Ishikawa (cell line): ENCODE data around the gene DDX39A.

Source experiments
- EGR1 ChIP-seq: IDR thresholded peaks from 2 replicates; pipeline ENCODE4 v1.6.1; 2012
- MAX ChIP-seq: IDR thresholded peaks from 2 replicates; pipeline ENCODE4 v1.6.1; 2012
- RAD21 ChIP-seq: IDR thresholded peaks from 2 replicates; pipeline ENCODE4 v1.6.1; 2012; ENCODE audit warnings: low read depth
- REST ChIP-seq: IDR thresholded peaks from 2 replicates; pipeline ENCODE4 v1.6.1; 2012; ENCODE audit warnings: low read depth, mild to moderate bottlenecking
- TAF1 ChIP-seq: IDR thresholded peaks from 2 replicates; pipeline ENCODE4 v1.6.1; 2012; ENCODE audit warnings: low read depth, mild to moderate bottlenecking
- TEAD4 ChIP-seq: IDR thresholded peaks from 2 replicates; pipeline ENCODE4 v1.6.1; 2012
- USF1 ChIP-seq: IDR thresholded peaks from 2 replicates; pipeline ENCODE4 v1.6.1; 2012

GRCh38 chr19:14442891-14443631 is 23.9 kb upstream of the DDX39A start:
- TF ChIP-seq REST, result no peak
- no peak for TF ChIP-seq RAD21
- no peak for TF ChIP-seq MAX
- TF ChIP-seq TAF1, result no peak
- TF ChIP-seq USF1, result no peak
- no peak for TF ChIP-seq TEAD4
- TF ChIP-seq EGR1, result no peak
